Skeletal muscle satellite cell (primary cell): Measurements from ENCODE around the gene COL20A1. TPM values are rescaled to one million over a fixed set of nuclear protein-coding genes. Genes with fewer than 3 reads are reported as not detected.
A peak's percentile ranks its signal among the peaks of the same experiment; 100 is the strongest.
"Not testable (repeated sequence)": the region's sequence is repeated elsewhere in the genome, so short reads cannot be mapped to it uniquely, and the experiment has no call there.

Experiments
- H3K27me3 ChIP-seq: 2 replicates; pipeline ENCODE4 v1.7.0; 2013; ENCODE audit warnings: low read length; ENCODE audit not compliant: control insufficient read depth, insufficient read depth
- H3K36me3 ChIP-seq: 2 replicates; pipeline ENCODE4 v1.7.0; 2013; ENCODE audit warnings: mild to moderate bottlenecking, control low read depth, low read length; ENCODE audit not compliant: insufficient read depth
- H3K4me1 ChIP-seq: 2 replicates; pipeline ENCODE4 v1.7.0; 2013; ENCODE audit warnings: low read length; ENCODE audit not compliant: control insufficient read depth, insufficient read depth
- H3K4me2 ChIP-seq: 2 replicates; pipeline ENCODE4 v1.7.0; 2013; ENCODE audit warnings: mild to moderate bottlenecking, low read length
- H3K4me3 ChIP-seq: 2 replicates; pipeline ENCODE4 v1.7.0; 2013; ENCODE audit warnings: low read length
- H3K9ac ChIP-seq: 2 replicates; pipeline ENCODE4 v1.7.0; 2013; ENCODE audit warnings: mild to moderate bottlenecking, low read depth, low read length, moderate library complexity
- H3K9me3 ChIP-seq: replicated peaks from 2 replicates; pipeline ENCODE4 v1.7.0; 2013; ENCODE audit warnings: mild to moderate bottlenecking, control low read depth, low read length
- total RNA-seq: library from RNA; depleted of rRNA; stranded (reverse); fragments of >200 nt; gene quantifications from 2 replicates; pipeline ENCODE4 v1.2.3, GENCODE V29; 2012; rRNA removed

COL20A1 gene
- not detected in 2 replicates for total RNA-seq

- H3K4me2 ChIP-seq = no peak within 1 kb of the TSS
- H3K9ac ChIP-seq = no peak within 1 kb of the TSS
- H3K36me3 ChIP-seq = peaks cover 15% of the 10 kb centered on the region
- peaks cover 6% of the 10 kb centered on the region for H3K4me1 ChIP-seq
- H3K9me3 ChIP-seq = no peaks in the 10 kb centered on the region
- peaks cover 18% of the 10 kb centered on the region for H3K27me3 ChIP-seq
- H3K4me3 ChIP-seq = no peak within 1 kb of the TSS
These were observed at the start of gene COL20A1 for GRCh38 chr20:63292904-63293303. COL20A1 (plus strand) TSS chr20:63293186; CDS start chr20:63295108, 1,922 bp downstream.

DNA sequence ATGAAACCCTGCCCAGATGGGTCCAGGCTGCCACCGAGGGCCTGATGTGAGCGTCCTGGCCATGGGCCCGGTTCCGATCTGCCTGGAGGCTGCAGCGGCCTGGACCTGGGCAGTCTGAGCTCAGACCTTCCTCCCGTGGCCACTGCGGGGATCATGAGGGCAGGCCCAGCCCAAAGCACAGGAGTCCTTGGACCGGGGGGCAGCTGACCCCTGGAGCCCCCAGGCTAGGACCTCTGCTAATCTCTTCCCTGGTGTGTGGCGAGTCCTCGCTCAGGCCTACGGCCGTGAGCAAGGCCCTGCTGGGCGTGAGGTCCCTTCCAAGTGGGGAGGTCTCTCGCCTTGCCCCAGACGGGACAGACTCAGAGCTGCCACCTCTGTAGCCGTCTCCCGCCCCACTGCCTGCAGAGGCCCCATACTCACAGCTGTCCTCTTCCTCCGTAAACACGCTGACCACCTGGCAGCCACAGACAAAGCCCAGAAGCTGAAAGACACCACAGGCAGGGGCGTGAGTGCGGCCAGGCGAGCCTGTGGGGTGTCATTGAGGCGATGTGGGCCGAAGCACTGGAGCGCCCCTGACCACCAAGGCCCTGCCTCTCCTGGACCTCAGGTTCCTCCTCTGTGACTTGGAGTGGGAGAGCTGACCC, 49.3 kb upstream of the COL20A1 start:
- Histone ChIP-seq H3K27me3 (peaks cover 30% of the 10 kb centered on the region), H3K4me2 (no peak overlapping the region), H3K4me1 (peaks cover 4% of the 10 kb centered on the region), H3K36me3 (no peaks in the 10 kb centered on the region), H3K9me3 (no peaks in the 10 kb centered on the region), H3K9ac (no peak overlapping the region), H3K4me3 (no peak overlapping the region)

GRCh38 chr20:63244468-63244867, 48.5 kb upstream of the COL20A1 start:
- Histone ChIP-seq H3K36me3 (no peaks in the 10 kb centered on the region), H3K4me2 (no peak overlapping the region), H3K9ac (no peak overlapping the region), H3K27me3 (peaks cover 34% of the 10 kb centered on the region), H3K9me3 (no peaks in the 10 kb centered on the region), H3K4me3 (no peak overlapping the region), H3K4me1 (peaks cover 4% of the 10 kb centered on the region)

DNA sequence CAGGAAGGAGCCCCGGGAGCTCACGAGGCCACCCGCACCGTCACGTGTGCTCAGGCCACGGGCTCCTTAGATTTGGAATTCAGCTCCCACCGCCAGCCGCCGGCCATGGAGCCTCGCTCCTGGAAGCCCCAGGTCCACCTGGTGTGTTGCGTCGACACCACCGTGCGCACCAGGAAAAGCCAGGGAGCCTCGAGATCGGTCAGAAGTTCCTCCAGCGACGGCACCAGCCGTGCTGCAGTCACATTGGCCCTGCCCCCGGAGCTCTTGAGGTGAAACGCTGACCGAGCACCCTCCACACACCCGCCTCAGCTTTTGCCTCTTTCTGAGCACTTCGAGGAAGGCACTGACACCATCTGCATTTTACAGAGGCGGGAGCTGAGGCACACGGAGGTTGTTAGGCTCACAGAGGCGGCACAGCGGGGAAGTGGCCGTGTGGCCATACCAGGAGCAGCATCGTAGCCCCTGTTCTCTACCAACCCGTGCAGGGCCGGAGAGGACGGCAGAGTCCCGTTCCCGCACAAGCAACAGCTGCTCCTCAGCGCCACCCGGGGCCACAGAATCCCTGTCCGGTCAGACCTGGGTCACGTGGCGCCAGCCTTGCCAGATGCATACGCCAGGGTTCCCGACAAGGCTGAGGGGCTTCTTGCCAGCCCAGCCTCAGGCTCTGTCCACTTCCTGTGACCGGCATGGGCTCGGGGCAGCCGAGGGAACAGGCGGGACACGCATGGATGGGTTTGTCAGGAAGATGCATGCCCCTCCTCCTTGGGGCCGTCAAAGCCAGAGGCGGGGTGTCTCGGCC, 46.3 kb upstream of the COL20A1 start:
- Histone ChIP-seq H3K4me3 (no peak overlapping the region), H3K36me3 (no peaks in the 10 kb centered on the region), H3K27me3 (peaks cover 36% of the 10 kb centered on the region), H3K4me1 (peaks cover 4% of the 10 kb centered on the region), H3K4me2 (peak overlapping the region; percentile 2), H3K9me3 (no peaks in the 10 kb centered on the region), H3K9ac (no peak overlapping the region)

GRCh38 chr20:63247671-63248228, 45.2 kb upstream of the COL20A1 start:
- peaks cover 4% of the 10 kb centered on the region for H3K4me1 ChIP-seq
- H3K36me3 ChIP-seq = no peaks in the 10 kb centered on the region
- no peak overlapping the region for H3K9ac ChIP-seq
- no peak overlapping the region for H3K4me2 ChIP-seq
- H3K27me3 ChIP-seq = peaks cover 41% of the 10 kb centered on the region
- H3K9me3 ChIP-seq = no peaks in the 10 kb centered on the region
- no peak overlapping the region for H3K4me3 ChIP-seq

GRCh38 chr20:63248835-63249591, 44.0 kb upstream of the COL20A1 start:
- H3K4me2 ChIP-seq = no peak overlapping the region
- no peaks in the 10 kb centered on the region for H3K36me3 ChIP-seq
- no peak overlapping the region for H3K9ac ChIP-seq
- H3K9me3 ChIP-seq = no peaks in the 10 kb centered on the region
- H3K4me1 ChIP-seq = peaks cover 4% of the 10 kb centered on the region
- H3K4me3 ChIP-seq = no peak overlapping the region
- peaks cover 45% of the 10 kb centered on the region for H3K27me3 ChIP-seq

DNA sequence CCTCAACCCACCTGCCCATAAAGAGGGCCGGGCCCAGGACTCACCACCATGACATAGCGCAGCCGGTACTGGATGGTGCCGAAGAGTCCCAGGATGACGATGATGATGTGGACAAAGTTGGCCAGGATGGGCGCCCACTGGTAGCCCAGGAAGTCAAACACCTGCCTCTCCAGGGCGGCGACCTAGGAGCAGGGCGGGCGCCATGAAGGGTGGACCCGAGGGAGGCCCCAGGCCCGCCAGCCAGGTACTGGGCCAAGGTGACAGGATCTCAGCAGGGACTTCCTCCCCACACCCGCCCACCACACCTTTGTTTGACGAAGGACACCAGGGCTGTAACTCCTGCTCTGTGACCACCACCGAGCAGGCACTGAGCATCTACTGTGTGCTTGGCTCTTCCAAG, 43.1 kb upstream of the COL20A1 start:
- peaks cover 47% of the 10 kb centered on the region for H3K27me3 ChIP-seq
- no peaks in the 10 kb centered on the region for H3K36me3 ChIP-seq
- no peaks in the 10 kb centered on the region for H3K9me3 ChIP-seq
- H3K4me3 ChIP-seq = no peak overlapping the region
- no peak overlapping the region for H3K9ac ChIP-seq
- H3K4me2 ChIP-seq = no peak overlapping the region
- peaks cover 4% of the 10 kb centered on the region for H3K4me1 ChIP-seq

GRCh38 chr20:63251350-63251749, 41.6 kb upstream of the COL20A1 start:
- H3K27me3 ChIP-seq = peaks cover 57% of the 10 kb centered on the region
- not testable (repeated sequence) for H3K4me3 ChIP-seq, H3K9ac ChIP-seq, H3K9me3 ChIP-seq, H3K4me2 ChIP-seq, H3K4me1 ChIP-seq, H3K36me3 ChIP-seq

- H3K9me3 ChIP-seq = no peaks in the 10 kb centered on the region
- H3K27me3 ChIP-seq = peaks cover 59% of the 10 kb centered on the region
- no peak overlapping the region for H3K9ac ChIP-seq
- no peaks in the 10 kb centered on the region for H3K4me1 ChIP-seq
- no peak overlapping the region for H3K4me2 ChIP-seq
- no peaks in the 10 kb centered on the region for H3K36me3 ChIP-seq
- H3K4me3 ChIP-seq = no peak overlapping the region
These were observed 40.7 kb upstream of the COL20A1 start for GRCh38 chr20:63252284-63252711.

GRCh38 chr20:63253065-63253437, 39.9 kb upstream of the COL20A1 start:
- no peak overlapping the region for H3K4me3 ChIP-seq
- no peaks in the 10 kb centered on the region for H3K4me1 ChIP-seq
- no peaks in the 10 kb centered on the region for H3K36me3 ChIP-seq
- H3K9me3 ChIP-seq = no peaks in the 10 kb centered on the region
- H3K27me3 ChIP-seq = peaks cover 65% of the 10 kb centered on the region
- no peak overlapping the region for H3K4me2 ChIP-seq
- H3K9ac ChIP-seq = no peak overlapping the region
